BE2C (cell line): ENCODE results near the gene FADS6.

Source experiments
- DNase-seq: peaks from one replicate; pipeline ENCODE4 v3.0.0-alpha.2; 2020
- H3K27me3 ChIP-seq: fragments of 250-450 bp; sonication (Bioruptor Pico); 2 replicates; pipeline ENCODE4 v1.5.1; 2020; ENCODE audit warnings: mild to moderate bottlenecking
- H3K36me3 ChIP-seq: fragments of 250-450 bp; sonication (Bioruptor Pico); 2 replicates; pipeline ENCODE4 v1.5.1; 2020; ENCODE audit warnings: mild to moderate bottlenecking
- H3K4me1 ChIP-seq: fragments of 250-450 bp; sonication (Bioruptor Pico); 2 replicates; pipeline ENCODE4 v1.5.1; 2020
- H3K4me3 ChIP-seq: 2 replicates; pipeline ENCODE4 v1.5.1; 2011; ENCODE audit warnings: low read depth, low read length
- H3K9me3 ChIP-seq: fragments of 250-450 bp; sonication (Bioruptor Pico); 2 replicates; pipeline ENCODE4 v1.5.1; 2020
- CTCF ChIP-seq: IDR thresholded peaks from 2 replicates; pipeline ENCODE4 v1.5.1; 2012; ENCODE audit warnings: mild to moderate bottlenecking, low read depth, low read length

The FADS6 gene

GRCh38 chr17:74924250-74924948, 31.0 kb upstream of the FADS6 start, which contains the start of gene OTOP2:
Gene OTOP2 (plus strand): TSS chr17:74924273. CDS start chr17:74924633, 360 bp downstream.
- Histone ChIP-seq H3K4me3 (no peak within 1 kb of the TSS), H3K27me3 (peaks cover 52% of the 10 kb centered on the region)

GRCh38 chr17:74923538-74924249, 30.3 kb upstream of the FADS6 start:
- Histone ChIP-seq H3K36me3 (no peaks in the 10 kb centered on the region), H3K4me3 (no peak overlapping the region), H3K27me3 (peaks cover 52% of the 10 kb centered on the region), H3K9me3 (no peaks in the 10 kb centered on the region), H3K4me1 (no peaks in the 10 kb centered on the region)
- peak; percentile 82 for DNase-seq
- peak; percentile 64 for TF ChIP-seq CTCF

More at GRCh38 chr17:74924250-74924948, 31.0 kb upstream of the FADS6 start, which contains the start of gene OTOP2:
- Histone ChIP-seq H3K9me3 (no peaks in the 10 kb centered on the region), H3K4me1 (no peaks in the 10 kb centered on the region), H3K36me3 (no peaks in the 10 kb centered on the region)
- no peak for DNase-seq
- no peak for TF ChIP-seq CTCF

- Histone ChIP-seq H3K4me1 (no peaks in the 10 kb centered on the region), H3K27me3 (peaks cover 52% of the 10 kb centered on the region), H3K36me3 (no peaks in the 10 kb centered on the region), H3K4me3 (no peak within 1 kb of the TSS), H3K9me3 (no peaks in the 10 kb centered on the region)
- no peak for TF ChIP-seq CTCF
- DNase-seq = no peak
Observed at GRCh38 chr17:74922694-74923537, 29.5 kb upstream of the FADS6 start, which contains the start of gene USH1G. Gene USH1G (minus strand): TSS chr17:74923255. CDS start chr17:74923073, 182 bp downstream.

GRCh38 chr17:74922172-74922571, 28.7 kb upstream of the FADS6 start:
- H3K9me3 ChIP-seq = no peaks in the 10 kb centered on the region
- TF ChIP-seq CTCF = no peak
- no peaks in the 10 kb centered on the region for H3K36me3 ChIP-seq
- H3K4me1 ChIP-seq = no peaks in the 10 kb centered on the region
- peaks cover 46% of the 10 kb centered on the region for H3K27me3 ChIP-seq
- no peak overlapping the region for H3K4me3 ChIP-seq
- DNase-seq = no peak

- no peak for DNase-seq
- peaks cover 42% of the 10 kb centered on the region for H3K27me3 ChIP-seq
- no peak for TF ChIP-seq CTCF
- H3K4me1 ChIP-seq = no peaks in the 10 kb centered on the region
- no peaks in the 10 kb centered on the region for H3K36me3 ChIP-seq
- H3K4me3 ChIP-seq = no peak overlapping the region
- no peaks in the 10 kb centered on the region for H3K9me3 ChIP-seq
Observed at GRCh38 chr17:74921769-74922168, 28.3 kb upstream of the FADS6 start.
